NB4 (cell line): Measurements from ENCODE around the gene CTU2.
A peak's percentile ranks its signal among the peaks of the same experiment; 100 is the strongest.

Experiments
- DNase-seq: peaks from one replicate; pipeline ENCODE4 v3.0.0; 2010; ENCODE audit warnings: low read depth
- H3K4me3 ChIP-seq: one replicate; pipeline ENCODE4 v1.5.1; 2011; ENCODE audit warnings: mild to moderate bottlenecking, low read depth, low read length, moderate library complexity
- CTCF ChIP-seq: IDR thresholded peaks from one replicate; pipeline ENCODE4 v1.5.1; 2012; ENCODE audit warnings: low read depth, low read length
- MAX ChIP-seq: IDR thresholded peaks from 2 replicates; pipeline ENCODE4 v1.6.1; 2011; ENCODE audit warnings: low read depth, low read length
- MYC ChIP-seq: IDR thresholded peaks from 2 replicates; pipeline ENCODE4 v1.6.1; 2011; ENCODE audit warnings: low read depth, low read length
- POLR2A ChIP-seq: IDR thresholded peaks from 2 replicates; pipeline ENCODE4 v1.6.1; 2011; ENCODE audit warnings: mild to moderate bottlenecking; ENCODE audit not compliant: insufficient read length; ENCODE audit errors: extremely low read depth

CTU2 gene

GRCh38 chr16:88706229-88706964 lies at the start of gene CTU2, which contains the start of gene RNF166:
TSS of gene CTU2 (plus strand) at chr16:88706503. CDS start at chr16:88706531, 28 bp downstream.
TSS of gene RNF166 (minus strand) at chr16:88706408. CDS start at chr16:88706325, 83 bp downstream.
- DNase-seq: peak; percentile 92
- TF ChIP-seq MAX (peak; percentile 97), POLR2A (peak; percentile 34), CTCF (no peak), MYC (peak; percentile 90)
- peak within 1 kb of the TSS; percentile 95 for H3K4me3 ChIP-seq

- H3K4me3 ChIP-seq: no peak overlapping the region
- TF ChIP-seq POLR2A (no peak), MAX (no peak), CTCF (no peak), MYC (no peak)
- no peak for DNase-seq
Observed at GRCh38 chr16:88657371-88657770, 48.9 kb upstream of the CTU2 start.

- no peak for TF ChIP-seq CTCF
- no peak overlapping the region for H3K4me3 ChIP-seq
- no peak for DNase-seq
Observed at GRCh38 chr16:88658714-88659113, 47.6 kb upstream of the CTU2 start.

- TF ChIP-seq MAX: no peak
- no peak for TF ChIP-seq MYC
- TF ChIP-seq POLR2A: no peak
- no peak for TF ChIP-seq CTCF
- DNase-seq: no peak
- no peak overlapping the region for H3K4me3 ChIP-seq
Observed at GRCh38 chr16:88659160-88659559, 47.1 kb upstream of the CTU2 start.

- TF ChIP-seq POLR2A (no peak), CTCF (no peak), MAX (no peak), MYC (no peak)
- peak overlapping the region; percentile 76 for H3K4me3 ChIP-seq
- DNase-seq: no peak
Observed at GRCh38 chr16:88661468-88661867, 44.8 kb upstream of the CTU2 start.

GRCh38 chr16:88662222-88662842 lies 44.0 kb upstream of the CTU2 start:
- TF ChIP-seq MAX: no peak
- peak; percentile 39 for DNase-seq
- peak overlapping the region; percentile 76 for H3K4me3 ChIP-seq
